GM21447 (cell line): ENCODE measurements around the gene ARMH4.
"Not testable (repeated sequence)": the region's sequence is repeated elsewhere in the genome, so short reads cannot be mapped to it uniquely, and the experiment has no call there.

Source experiments
- ATAC-seq: cut with Tn5 transposase; IDR thresholded peaks from one replicate; pipeline ENCODE4 v1.9.1; 2021; ENCODE audit not compliant: unreplicated experiment

Gene ARMH4

DNA sequence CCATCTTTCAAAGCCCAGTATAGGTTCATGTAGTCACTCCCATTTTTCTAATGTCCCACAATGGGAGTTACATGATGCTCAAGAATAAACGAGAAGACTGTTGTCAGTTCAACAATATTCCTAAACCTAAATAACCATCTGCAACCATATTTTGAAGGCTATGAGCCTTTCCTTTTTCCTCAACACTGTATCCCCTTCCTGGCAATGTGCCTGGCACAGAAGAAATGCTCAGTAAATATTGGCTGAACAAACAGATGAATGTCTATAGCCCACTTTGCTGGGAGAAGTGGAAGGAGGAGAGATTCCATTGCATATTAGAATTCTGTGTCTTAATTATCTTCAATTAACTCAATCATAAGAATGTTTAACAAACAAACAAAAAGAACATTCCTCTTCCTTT, 6.1 kb downstream of the ARMH4 start:
- no peak for ATAC-seq

DNA sequence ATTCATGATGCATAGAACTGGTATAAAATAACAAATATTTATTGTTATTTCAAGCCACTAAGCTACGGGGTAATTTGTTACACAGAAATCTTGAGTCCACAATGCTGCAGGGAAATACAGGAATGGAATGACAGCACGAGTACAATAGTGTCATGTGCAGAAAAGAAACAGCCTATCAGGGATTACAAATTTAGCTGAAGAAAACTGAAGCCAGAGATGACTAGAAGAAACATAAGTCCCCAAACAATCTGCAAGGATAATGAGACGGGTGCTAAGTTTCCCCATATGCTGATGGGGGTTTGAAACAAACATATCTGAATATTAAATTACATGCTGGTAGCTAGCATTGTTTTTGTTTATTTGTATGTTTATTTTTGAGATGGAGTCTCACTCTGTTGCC, 8.9 kb downstream of the ARMH4 start:
- no peak for ATAC-seq

DNA sequence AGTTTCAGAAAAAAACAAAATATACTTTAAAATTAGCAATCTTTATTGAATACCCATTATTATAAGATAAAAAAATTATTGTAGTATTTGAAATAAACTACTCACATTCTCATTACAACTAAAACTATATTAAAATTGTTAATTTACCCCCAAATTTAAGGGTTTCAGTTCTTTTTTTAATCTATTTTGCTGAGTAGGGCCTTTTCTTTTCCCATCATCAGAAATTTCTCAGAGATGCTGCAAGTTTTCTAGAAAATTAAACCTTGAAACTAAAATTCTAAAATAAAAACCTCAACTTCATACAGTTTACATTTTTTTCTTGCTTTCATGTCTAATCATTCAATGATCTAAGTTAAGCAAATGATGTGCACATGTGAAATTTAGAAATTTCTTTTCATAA, 10.1 kb downstream of the ARMH4 start:
- no peak for ATAC-seq

DNA sequence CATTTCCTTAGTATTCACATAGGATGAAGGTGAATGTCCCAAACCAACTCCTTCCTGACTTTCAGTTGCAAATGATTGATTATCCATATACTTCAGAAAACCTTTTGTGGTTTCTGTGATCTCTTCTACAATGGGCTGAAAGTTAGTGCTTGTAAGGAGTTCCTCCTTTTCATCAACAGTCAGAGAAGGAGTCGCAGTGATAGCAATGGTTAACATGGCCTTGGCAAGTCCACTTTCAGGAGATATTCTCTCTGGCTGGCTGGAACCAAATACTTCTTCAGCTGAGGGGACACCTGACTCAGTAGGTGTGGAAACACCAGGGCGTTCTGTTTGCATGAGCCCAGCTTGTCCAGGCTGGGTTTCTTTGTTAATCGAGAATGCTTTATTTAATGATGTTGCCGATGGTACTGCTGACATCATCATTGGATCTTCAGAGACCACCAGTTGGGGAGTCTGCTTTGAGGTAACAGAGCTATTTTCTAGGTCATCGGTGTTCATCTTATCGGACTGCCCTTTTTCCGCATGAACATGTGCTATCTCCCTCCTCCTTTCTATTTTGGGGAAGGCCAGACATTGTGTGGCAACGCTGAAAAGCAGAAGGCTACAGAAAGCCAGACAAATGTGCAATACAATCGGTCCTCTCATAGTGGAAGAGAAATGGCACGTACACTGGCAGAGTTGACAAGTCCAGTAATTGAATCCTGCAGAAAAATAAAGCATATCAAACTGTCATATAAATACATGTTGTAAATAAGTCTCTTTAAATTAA, 13.1 kb downstream of the ARMH4 start:
- no peak for ATAC-seq

DNA sequence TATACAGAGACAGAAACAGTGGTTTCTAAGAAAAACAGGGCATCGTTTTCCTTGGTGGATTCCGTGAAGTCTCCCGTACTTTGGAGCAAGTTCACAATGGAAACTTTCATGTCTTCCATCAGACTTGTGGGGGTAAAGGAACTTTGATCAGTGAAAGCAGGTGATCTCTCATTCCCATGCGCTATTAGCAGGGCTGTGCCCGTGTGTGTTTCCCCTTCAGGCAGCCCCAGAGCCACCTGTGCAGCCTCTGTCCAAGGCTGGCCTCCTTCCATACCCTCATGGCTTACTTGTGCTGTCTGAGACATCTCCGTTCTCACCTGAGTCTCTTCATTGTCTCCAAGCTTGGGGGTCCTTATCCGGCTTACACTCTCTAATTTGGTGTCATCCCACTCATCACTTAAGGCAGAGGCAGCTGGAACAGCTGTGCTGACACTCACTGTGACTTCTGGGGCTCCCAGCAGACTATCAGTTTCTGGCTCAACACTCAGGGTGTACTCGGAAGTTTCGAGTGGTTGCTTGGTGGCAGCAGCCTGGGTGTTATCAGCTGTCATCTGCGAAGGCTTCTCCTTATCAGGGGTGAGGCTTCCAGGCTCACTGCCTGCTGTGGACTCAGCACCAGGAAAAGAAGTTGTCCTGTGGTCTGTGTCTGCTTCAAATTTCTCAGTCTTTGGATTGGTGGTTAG, 13.8 kb downstream of the ARMH4 start:
- no peak for ATAC-seq

DNA sequence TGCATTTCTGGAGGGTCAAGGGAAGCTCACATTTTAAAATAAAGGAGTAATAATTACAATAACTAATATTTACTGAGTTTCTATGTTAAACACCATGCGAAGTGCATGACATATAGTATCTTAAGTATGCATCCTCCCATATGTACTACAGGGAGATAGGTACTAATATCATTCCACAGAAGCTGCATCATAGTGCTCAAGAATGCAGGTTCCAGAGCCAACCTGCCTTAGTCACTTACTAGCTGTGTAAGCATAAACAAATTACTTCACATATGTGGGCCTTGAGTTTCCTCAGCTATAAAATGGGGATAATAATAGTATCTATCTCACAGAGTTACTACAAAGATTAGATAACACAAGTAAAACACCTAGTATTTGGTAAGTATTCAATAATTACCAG, 18.3 kb downstream of the ARMH4 start:
- ATAC-seq, result no peak

DNA sequence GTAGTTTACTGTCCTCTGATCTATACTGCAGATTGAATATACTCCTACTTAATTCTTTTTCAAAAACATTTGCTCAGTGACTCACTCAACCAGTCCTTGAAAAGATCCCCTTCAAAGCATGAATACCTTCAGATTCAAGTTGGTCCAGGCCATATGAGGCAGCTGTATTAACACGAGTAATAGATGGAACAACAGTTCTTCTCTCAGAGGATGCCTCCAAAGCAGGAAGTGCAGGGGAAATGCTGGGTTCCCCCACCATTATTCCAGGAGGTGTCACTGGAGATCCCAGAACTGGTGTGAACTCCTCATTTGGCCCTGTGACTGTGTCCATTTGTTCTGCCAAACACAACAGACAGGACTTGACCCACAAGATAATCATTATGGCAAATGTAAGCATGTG, 20.6 kb downstream of the ARMH4 start:
- no peak for ATAC-seq

DNA sequence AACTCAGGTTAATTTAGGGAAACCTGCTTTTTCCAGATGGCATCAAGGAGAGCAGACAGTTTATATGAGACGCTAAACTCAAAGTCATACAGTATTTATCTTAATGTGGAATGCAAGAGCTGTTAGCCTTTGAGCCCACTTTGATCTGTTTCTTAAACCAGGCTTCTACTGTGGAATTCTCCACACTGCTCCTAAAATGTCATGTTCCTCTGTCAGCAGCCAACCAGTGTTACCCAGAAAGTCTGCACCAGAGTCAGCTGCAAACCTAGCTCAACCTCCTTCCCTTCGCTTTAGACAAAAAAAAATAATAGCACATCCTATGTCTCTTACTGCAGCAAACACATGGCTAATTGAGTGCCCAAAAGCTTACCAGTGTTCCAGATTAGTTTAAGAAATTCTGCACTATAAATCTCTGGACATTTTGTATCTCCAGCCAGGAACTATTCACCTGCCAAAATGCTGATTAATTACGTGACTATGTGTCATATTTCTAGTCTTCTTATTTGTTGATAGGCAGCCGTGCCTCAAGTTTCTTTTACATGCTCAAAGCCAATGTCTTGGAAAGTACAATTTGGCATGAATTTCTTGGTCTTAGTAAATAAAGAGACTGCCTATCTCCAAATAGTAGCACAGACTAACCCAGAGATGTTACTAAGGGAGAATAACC, 21.8 kb downstream of the ARMH4 start:
- no peak for ATAC-seq

DNA sequence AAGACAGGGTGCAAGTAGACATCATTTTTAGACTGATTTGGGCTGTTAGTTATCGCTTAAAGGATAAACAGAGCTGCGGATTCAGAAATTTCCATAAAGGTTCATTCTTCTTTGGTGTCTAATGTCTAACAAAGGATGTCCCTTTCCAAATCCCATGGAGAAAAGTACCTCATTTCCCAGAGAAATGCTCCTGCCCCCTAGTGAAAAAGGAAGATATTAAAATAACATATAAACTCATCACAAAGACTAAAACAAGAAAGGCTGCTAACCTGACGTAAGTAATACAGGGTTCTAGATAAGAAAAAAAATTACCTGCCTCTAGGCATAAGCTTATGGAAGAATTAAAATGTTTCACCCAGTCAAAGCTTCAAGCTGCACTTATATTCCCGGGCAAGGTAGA, 22.8 kb downstream of the ARMH4 start:
- ATAC-seq, result no peak

DNA sequence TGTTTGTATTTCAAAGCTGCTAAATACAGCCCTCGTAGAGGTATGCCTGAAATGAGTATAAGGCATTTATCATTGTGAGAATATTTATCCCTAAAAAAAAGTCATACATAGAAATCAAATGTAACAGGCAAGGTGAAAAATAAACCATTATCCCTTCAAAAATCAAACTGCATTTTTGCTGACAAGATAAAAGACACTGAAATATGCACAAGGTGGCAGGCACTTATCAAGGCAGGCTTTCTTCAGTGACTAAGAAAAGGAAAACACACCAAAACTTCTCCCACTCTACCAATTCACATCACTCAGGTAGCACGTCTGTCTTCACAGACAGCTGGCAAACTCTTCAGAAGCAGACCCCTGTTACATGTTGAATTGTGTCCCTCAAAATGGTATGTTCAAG, 23.6 kb downstream of the ARMH4 start:
- ATAC-seq, result no peak

DNA sequence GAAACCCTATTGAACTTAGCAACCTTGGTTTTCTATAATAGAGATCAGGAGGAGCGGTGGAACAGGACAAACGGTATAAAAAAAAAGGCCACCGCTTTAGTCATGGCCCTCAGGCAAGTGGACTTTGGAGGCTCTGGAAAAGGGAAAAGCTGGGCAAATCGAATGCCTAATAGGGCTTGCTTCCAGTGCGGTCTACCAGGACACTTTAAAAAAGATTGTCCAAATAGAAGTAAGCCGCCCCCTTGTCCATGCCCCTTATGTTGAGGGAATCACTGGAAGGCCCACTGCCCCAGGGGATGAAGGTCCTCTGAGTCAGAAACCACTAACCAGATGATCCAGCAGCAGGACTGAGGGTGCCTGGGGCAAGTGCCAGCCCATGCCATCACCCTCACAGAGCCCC, 29.5 kb downstream of the ARMH4 start:
- ATAC-seq, result not testable (repeated sequence)

DNA sequence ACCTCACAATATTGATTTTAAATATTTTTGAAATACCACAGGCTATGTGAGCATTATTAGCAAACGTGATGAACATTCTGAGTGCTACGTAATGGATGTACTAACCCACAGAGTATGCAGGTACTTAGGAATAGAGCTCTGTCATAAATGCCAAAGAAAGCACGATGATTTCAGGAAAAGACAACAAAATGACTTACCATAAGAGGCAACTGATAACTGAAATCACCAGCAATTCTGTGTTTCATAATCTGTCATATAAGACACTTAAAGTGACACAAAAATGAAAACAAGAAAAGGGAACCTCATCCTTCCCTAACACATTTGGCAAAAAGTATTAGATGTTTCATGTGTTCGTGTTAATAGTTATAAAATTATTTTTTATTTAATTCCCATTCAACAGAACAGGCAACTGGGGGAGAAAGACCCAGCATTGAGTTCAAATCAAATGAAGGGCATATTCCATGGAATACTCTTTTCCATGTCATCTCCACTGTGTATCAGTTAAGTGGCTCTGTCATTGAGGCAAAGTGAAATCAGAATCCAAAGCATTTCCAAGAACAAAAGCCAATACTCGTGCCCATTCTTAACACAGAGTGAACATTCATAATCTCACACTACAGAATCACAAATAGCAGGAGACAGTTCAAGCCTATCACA, 30.4 kb downstream of the ARMH4 start:
- ATAC-seq, result no peak

DNA sequence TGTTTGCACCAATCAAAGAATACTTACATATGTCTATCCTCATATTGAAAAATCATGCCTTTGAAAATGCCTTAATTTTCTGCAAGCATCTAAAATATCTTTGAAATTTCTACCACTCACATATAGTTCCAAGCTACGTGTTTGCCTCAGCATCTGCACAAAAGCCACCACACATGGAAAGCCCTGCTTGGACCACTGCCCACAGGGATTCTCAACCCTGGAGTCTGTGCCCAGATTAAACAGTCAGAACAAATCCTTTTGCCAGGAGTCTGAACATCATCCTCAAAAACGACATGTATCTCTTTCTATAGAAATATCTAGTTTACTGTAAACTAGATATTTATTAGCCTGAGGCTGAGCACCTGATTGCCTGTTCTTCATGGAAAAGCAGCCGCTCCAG, 32.6 kb downstream of the ARMH4 start:
- ATAC-seq, result no peak

DNA sequence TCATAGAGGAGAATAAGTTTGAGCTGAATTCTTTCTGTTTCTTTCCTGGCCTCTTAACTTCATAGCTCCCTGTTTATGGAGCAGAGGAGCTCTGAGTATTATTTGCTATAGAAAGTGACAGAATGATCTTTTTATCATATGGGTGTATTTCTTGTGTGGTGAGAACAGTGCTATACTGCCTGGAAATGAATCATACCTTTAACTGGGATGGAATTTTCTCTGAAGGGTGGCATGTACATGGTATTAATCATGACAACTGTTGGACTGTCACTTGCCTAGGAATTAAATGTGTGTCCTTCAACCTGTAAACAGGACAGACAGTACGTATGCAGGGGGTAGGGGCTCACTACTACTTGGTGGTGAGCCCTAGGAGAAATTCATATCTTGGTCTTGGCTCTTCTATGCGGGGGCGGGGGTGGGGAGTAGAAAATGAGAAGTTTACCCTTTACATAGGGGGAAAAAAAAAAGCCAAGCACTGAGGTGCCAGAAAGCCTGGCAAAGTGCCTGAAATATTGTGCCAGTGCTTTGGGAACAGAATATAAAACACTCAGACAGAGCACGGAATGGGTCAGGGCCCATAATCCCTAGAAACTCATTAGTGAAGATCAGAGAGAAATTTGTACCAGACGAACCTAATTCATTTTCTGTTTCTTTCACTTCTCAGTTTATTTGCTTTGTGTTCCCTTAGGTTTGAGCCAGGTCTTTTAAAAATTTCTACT, 33.8 kb downstream of the ARMH4 start:
- no peak for ATAC-seq

DNA sequence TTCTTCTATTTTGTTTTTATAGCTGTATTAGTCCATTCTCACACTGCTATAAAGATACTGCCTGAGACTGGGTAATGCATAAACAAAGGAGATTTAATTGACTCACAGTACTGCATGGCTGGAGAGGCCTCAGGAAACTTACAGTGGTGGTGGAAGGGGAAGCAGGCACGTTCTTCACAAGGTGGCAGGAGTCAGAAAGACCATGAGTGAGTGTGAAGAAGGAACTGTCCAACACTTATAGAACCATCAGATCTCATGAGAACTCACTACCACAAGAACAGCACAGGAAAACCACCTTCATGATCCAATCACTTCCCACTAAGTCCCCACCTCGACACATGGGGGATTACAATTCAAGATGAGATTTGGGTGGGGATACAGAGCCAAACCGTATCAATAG, 42.3 kb downstream of the ARMH4 start:
- ATAC-seq, result no peak

DNA sequence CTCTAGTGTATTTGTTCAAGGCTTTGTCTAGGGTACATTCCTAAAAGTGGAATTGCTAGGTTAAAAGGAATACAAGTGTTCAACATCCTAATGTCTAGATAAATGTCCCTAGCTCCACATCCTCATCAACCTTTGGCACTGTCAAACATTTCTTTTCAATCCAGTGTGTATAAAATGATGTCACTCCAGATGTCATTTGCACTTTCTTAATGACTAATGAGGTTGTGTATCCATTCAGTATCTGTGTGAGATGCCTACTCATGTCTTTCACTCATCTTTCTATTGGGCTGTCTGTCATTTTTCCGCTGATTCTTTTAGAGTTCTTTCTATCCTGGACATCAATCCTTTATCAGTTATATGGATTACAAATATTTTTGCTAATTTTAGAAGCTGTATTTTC, 43.3 kb downstream of the ARMH4 start:
- ATAC-seq, result no peak

DNA sequence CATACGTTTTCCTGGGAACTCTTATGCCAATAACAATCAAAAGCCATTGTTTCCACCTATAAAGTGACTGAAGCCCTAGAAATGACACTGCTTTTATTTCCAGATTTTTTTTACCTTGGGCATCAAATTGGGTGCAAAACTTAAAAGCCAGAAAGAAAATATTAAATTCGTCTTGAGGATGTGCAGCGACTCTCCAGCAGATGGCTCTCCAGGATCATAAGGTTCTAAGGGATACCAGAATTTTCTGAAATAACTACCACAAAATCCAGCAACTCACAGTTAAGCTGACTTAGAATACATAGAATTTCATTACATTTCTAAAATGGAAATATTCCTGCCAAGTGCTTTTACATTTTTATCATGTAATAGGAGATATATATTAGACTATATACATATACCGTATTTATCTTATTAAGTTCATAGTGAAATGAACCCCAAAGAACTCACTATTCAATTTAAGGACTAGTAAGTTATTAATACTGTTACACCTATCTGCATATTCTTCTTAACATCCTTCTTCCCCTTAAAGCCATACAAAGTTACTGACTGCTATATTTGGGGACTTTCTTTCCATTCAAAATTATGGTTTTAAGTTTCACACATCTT, 44.0 kb downstream of the ARMH4 start:
- ATAC-seq, result no peak

DNA sequence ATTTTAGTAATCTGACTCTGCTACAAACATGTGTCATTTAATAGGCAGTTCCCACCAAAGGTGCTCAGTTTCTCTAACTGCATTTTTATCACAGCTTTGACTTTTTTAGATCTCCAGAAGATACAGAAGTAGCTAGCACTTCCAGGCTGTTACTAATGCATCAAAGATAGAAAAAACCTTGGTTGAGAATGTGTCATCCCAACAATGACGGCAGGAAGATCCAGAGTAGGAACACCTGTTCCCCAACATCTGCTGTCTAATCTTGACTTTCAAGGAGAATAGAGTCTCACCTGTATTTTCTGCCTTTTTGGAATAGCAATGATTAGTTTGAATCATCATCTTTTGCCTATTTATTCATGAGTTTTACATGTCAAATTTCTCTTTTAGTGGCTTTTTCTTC, 45.0 kb downstream of the ARMH4 start:
- no peak for ATAC-seq

DNA sequence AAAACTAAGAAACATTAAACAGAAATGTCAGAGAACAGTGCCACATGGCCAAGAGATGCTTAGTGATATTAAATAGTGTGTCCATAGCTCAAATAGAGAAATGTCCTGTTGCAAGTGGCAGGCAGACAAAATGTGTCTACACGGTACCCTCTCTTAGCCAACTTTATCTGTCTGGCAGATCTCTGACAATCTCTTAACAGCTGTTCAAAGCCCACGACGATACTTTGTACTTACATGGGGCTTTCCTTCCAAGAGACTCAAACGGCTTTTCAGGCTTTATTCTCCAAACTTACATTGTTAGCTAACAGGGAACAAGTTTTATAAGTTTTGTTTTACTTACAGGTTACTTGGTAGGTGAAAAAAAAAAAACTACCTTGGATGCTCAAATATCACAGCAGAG, 45.6 kb downstream of the ARMH4 start:
- no peak for ATAC-seq

DNA sequence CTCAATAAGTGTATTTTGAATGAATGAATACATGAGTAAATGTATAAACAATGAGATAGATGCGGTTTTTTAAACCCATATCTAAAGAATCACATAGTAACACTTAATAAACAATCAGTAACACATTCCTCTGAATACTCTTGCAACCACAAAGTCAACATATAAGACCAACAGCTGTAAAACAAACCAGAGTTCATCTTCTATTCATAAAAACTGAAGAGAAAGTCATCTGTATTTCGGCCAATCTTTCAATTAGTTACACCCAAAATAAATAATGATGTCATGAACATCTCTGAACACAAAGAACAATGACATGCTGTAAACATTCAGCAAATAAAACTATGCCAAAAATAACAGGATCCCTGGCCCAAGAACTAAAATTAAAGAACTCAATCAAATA, 47.2 kb downstream of the ARMH4 start:
- no peak for ATAC-seq
